Measurements from ENCODE around the gene GRIK5.

GRIK5 gene

GRCh38 chr19:42093926-42094325 is 23.9 kb upstream of the GRIK5 start:
- no peak for FAIRE-seq

GRCh38 chr19:42093505-42093904 is 23.5 kb upstream of the GRIK5 start:
- no peak for FAIRE-seq

- FAIRE-seq = no peak
Measured at GRCh38 chr19:42092350-42092749, 22.3 kb upstream of the GRIK5 start.

GRCh38 chr19:42091742-42092141 is 21.7 kb upstream of the GRIK5 start:
- FAIRE-seq = no peak

- no peak for FAIRE-seq
Measured at GRCh38 chr19:42091300-42091699, 21.3 kb upstream of the GRIK5 start.

GRCh38 chr19:42090672-42091071 is 20.7 kb upstream of the GRIK5 start:
- FAIRE-seq = no peak

- no peak for FAIRE-seq
Measured at GRCh38 chr19:42089772-42090171, 19.8 kb upstream of the GRIK5 start.

GRCh38 chr19:42089191-42089750 is 19.3 kb upstream of the GRIK5 start:
- FAIRE-seq = no peak

GRCh38 chr19:42088471-42089190 is 18.6 kb upstream of the GRIK5 start:
- peak; percentile 89 for FAIRE-seq

- FAIRE-seq = peak; percentile 66
Measured at GRCh38 chr19:42086770-42087550, 17.0 kb upstream of the GRIK5 start.

- no peak for FAIRE-seq
Measured at GRCh38 chr19:42086188-42086736, 16.3 kb upstream of the GRIK5 start.

GRCh38 chr19:42083537-42083936 is 13.5 kb upstream of the GRIK5 start:
- FAIRE-seq = no peak

- peak; percentile 96 for FAIRE-seq
Measured at GRCh38 chr19:42081584-42082203, 11.7 kb upstream of the GRIK5 start.

- FAIRE-seq = no peak
Measured at GRCh38 chr19:42080764-42081375, 10.9 kb upstream of the GRIK5 start.

- FAIRE-seq = no peak
Measured at GRCh38 chr19:42079886-42080763, 10.1 kb upstream of the GRIK5 start.

- FAIRE-seq = no peak
Measured at GRCh38 chr19:42079276-42079669, 9.3 kb upstream of the GRIK5 start.

- FAIRE-seq = no peak
Measured at GRCh38 chr19:42078538-42079275, 8.7 kb upstream of the GRIK5 start.

GRCh38 chr19:42078058-42078457 is 8.1 kb upstream of the GRIK5 start:
- no peak for FAIRE-seq

GRCh38 chr19:42076380-42076944 is 6.5 kb upstream of the GRIK5 start:
- no peak for FAIRE-seq

GRCh38 chr19:42075616-42076379 is 5.8 kb upstream of the GRIK5 start, which contains the start of gene ZNF574:
Gene ZNF574 (plus strand): TSS chr19:42076166. CDS start chr19:42078607, 2,441 bp downstream.
- peak; percentile 100 for FAIRE-seq
